Measurements from ENCODE around the gene CCL17.
"Not testable (repeated sequence)": the region's sequence is repeated elsewhere in the genome, so short reads cannot be mapped to it uniquely, and the experiment has no call there.

CCL17 gene

GRCh38 chr16:57374067-57374534 lies 30.5 kb upstream of the CCL17 start:
- TF ChIP-seq, protein P1, sequence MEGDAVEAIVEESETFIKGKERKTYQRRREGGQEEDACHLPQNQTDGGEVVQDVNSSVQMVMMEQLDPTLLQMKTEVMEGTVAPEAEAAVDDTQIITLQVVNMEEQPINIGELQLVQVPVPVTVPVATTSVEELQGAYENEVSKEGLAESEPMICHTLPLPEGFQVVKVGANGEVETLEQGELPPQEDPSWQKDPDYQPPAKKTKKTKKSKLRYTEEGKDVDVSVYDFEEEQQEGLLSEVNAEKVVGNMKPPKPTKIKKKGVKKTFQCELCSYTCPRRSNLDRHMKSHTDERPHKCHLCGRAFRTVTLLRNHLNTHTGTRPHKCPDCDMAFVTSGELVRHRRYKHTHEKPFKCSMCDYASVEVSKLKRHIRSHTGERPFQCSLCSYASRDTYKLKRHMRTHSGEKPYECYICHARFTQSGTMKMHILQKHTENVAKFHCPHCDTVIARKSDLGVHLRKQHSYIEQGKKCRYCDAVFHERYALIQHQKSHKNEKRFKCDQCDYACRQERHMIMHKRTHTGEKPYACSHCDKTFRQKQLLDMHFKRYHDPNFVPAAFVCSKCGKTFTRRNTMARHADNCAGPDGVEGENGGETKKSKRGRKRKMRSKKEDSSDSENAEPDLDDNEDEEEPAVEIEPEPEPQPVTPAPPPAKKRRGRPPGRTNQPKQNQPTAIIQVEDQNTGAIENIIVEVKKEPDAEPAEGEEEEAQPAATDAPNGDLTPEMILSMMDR (IDR thresholded peaks at IDR 0.05) = no peak
- H3K27me3 ChIP-seq = peaks cover 36% of the 10 kb centered on the region
- H3K4me3 ChIP-seq (ENCODE audit: low read depth in 1 of 2, low read length in 1 of 2) = no peak overlapping the region
- no peaks in the 10 kb centered on the region for H3K9me3 ChIP-seq
- H3K36me3 ChIP-seq = no peaks in the 10 kb centered on the region
- no peak overlapping the region for H3K27ac ChIP-seq
- H3K4me1 ChIP-seq (ENCODE audit: control insufficient read depth in 1 of 2, insufficient read depth in 1 of 2, low read depth in 1 of 2, low read length in 1 of 2) = no peaks in the 10 kb centered on the region

DNA sequence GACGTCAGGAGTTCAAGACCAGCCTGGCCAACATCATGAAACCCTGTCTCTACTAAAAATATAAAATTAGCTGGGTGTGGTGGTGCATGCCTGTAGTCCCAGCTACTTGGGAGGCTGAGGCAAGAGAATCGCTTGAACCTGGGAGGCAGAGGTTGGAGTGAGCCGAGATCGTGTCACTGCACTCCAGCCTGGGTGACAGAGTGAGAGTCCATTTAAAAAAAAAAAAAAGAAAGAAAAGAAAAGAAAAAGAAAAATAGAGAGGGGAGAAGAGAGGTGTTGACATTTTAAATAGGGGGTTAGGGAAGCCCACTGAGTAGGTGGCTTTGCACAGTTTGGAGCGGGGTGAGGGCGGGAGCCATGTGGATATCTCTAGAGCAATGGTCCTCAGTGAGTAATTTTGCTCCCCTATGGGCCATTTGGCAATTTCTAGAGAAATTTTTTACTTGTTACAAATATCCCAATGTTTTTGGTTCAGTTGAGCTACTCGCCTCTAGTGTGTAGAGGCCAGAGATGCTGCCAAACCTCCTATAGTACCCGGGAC lies 29.6 kb upstream of the CCL17 start:
- H3K4me1 ChIP-seq (ENCODE audit: control insufficient read depth in 1 of 2, insufficient read depth in 1 of 2, low read depth in 1 of 2, low read length in 1 of 2); H3K27ac ChIP-seq; H3K36me3 ChIP-seq; H3K9me3 ChIP-seq; H3K4me3 ChIP-seq (ENCODE audit: low read depth in 1 of 2, low read length in 1 of 2): not testable (repeated sequence)
- peaks cover 27% of the 10 kb centered on the region for H3K27me3 ChIP-seq

- TF ChIP-seq, protein P1 (IDR thresholded peaks at IDR 0.05) = no peak
- Histone ChIP-seq H3K4me3 (ENCODE audit: low read depth in 1 of 2, low read length in 1 of 2) (no peak overlapping the region), H3K27me3 (peaks cover 26% of the 10 kb centered on the region), H3K27ac (no peak overlapping the region), H3K36me3 (no peaks in the 10 kb centered on the region), H3K4me1 (ENCODE audit: control insufficient read depth in 1 of 2, insufficient read depth in 1 of 2, low read depth in 1 of 2, low read length in 1 of 2) (no peaks in the 10 kb centered on the region), H3K9me3 (no peaks in the 10 kb centered on the region)
These were observed 28.2 kb upstream of the CCL17 start for GRCh38 chr16:57376313-57376818.

DNA sequence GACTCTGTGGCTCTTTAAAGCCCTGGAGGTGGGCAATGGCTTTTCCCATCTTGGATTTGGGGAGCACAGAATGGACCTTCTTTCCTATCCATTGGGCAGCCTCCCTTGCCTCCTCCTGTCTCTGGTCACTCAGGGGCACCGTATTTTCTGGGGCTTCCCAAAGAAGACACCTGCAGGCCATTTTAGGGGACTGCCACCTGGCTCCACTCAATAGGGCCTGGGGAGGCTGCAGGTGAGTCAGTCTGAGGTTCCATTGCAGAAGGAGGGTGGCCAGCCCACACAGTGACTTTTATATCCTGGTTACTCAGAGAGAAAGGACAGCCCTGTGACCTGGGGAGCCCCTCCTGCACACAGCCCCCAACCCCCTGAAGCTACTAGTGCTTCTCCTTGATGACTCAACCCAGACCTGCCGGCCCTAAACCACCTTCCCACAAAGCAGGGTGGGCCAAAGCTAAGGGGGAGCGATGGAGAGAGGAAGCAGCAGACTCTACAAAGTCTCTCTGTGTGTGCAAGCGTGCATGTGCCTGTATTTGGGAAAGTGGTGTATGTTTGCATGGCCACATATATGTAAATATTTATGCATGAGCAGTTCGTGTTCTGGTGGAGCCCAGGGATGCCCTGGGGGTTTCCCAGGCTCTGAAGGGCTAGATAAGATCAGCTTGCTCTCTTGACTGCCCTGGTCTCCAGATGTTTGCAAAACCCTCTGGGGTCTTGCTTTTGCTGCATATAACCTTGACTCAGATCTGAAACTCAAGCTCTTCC lies 27.3 kb upstream of the CCL17 start:
- no peaks in the 10 kb centered on the region for H3K9me3 ChIP-seq
- H3K36me3 ChIP-seq = no peaks in the 10 kb centered on the region
- no peak overlapping the region for H3K4me3 ChIP-seq (ENCODE audit: low read depth in 1 of 2, low read length in 1 of 2)
- H3K27me3 ChIP-seq = peaks cover 26% of the 10 kb centered on the region
- H3K27ac ChIP-seq = no peak overlapping the region
- H3K4me1 ChIP-seq (ENCODE audit: control insufficient read depth in 1 of 2, insufficient read depth in 1 of 2, low read depth in 1 of 2, low read length in 1 of 2) = no peaks in the 10 kb centered on the region
- TF ChIP-seq, protein P1 (IDR thresholded peaks at IDR 0.05) = no peak

DNA sequence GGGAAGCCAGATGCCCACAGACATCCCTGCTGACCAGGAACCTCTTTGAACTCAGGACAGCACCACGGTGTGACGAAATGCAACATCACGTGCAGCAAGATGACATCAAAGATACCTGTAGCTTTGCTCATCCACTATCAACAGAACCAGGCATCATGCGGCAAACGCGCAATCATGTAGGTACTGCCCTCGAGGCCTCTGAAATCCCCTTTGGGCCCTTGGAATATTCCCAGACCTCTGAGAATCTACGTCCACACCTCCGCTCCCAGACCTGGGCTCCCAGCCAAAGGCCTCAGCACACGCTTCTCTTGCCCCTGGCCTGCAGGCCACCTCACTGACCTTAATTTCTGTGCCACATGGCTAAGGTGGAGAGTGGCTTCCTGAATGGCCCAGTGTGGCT lies 25.0 kb upstream of the CCL17 start:
- Histone ChIP-seq H3K27me3 (peaks cover 19% of the 10 kb centered on the region), H3K4me1 (ENCODE audit: control insufficient read depth in 1 of 2, insufficient read depth in 1 of 2, low read depth in 1 of 2, low read length in 1 of 2) (peaks cover 0 to 3% of the 10 kb centered on the region in 2 experiments), H3K9me3 (no peaks in the 10 kb centered on the region), H3K36me3 (no peaks in the 10 kb centered on the region), H3K27ac (no peak overlapping the region), H3K4me3 (ENCODE audit: low read depth in 1 of 2, low read length in 1 of 2) (no peak overlapping the region)
- TF ChIP-seq, protein P1 (IDR thresholded peaks at IDR 0.05) = no peak

Measured in neutrophil (primary cell).